SKM-1 (cell line): ENCODE data around the gene TMPRSS5.
"Not testable (repeated sequence)": the region's sequence is repeated elsewhere in the genome, so short reads cannot be mapped to it uniquely, and the experiment has no call there.

Experiments
- DNase-seq: peaks from one replicate; lab custom pipeline; 2025; ENCODE audit not compliant: unreplicated experiment; lab: John Stamatoyannopoulos, UW

The TMPRSS5 gene

GRCh38 chr11:113705871-113706655 is at the start of gene TMPRSS5:
Gene TMPRSS5, minus strand, starts transcription at chr11:113706308. Its CDS starts 84 bp downstream, at chr11:113706224.
- no peak for DNase-seq

DNA sequence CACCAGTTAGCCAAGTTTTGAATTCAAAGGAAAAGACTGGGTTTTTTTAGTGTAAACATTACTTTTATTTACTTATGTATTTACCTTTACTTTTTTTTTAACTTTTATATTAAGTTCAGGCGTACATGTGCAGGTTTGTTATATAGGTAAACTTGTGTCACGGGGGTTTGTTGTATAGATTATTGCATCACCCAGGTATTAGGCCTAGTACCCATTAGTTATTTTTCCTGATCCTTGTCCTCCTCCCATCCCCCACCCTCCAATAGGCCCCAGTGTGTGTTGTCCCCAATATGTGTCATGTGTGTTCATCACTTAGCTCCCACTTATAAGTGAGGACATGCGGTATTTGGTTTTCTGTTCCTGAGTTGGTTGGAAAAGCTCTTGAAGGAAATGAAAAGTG is 46.8 kb upstream of the TMPRSS5 start:
- no peak for DNase-seq

- no peak for DNase-seq
Measured at GRCh38 chr11:113736323-113736722, 30.2 kb upstream of the TMPRSS5 start.

DNA sequence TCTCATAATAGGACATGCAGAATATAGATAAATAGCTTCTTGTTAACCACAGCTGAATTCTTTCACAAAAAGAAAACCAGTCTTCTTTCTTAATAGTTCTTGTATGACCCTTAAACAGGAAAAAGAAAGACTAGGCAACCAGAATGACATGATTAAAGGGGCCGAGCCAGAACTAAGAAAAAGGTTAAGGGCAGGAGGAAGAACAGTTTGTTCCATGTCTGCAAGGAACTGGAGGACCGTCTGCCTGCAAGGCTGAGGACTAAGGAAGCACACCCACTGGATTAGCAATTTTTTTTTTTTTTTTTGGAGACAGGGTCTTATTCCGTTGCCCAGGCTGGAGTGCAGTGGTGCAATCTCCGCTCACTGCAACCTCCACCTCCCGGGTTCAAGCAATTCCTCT is 26.0 kb upstream of the TMPRSS5 start:
- DNase-seq, result no peak

- DNase-seq, result no peak
Measured at GRCh38 chr11:113730887-113731726, 25.0 kb upstream of the TMPRSS5 start.

- no peak for DNase-seq
Measured at GRCh38 chr11:113729456-113729855, 23.3 kb upstream of the TMPRSS5 start.

GRCh38 chr11:113728814-113729213 is 22.7 kb upstream of the TMPRSS5 start:
- peak; percentile 10 for DNase-seq

DNA sequence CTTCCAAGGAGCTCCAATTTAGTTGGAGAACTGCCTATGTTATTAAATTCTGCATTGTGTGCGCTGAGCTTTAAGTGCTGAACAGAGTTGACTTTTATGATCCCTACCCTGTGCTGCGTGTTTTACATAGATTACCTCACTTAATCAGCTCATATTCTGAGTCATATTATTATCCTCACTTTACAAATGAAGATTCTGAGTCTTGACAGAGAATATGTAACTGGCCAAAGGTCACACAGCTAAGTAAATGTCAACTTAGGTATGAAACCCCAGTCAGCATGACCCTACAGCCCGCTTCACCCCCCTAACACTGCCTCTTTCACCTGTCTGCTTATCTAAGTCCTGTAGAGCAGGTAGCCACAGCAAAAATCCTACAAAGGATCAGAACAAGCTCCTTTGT is 19.8 kb upstream of the TMPRSS5 start:
- no peak for DNase-seq

GRCh38 chr11:113725407-113725806 is 19.3 kb upstream of the TMPRSS5 start:
- no peak for DNase-seq

GRCh38 chr11:113724778-113725177 is 18.7 kb upstream of the TMPRSS5 start:
- no peak for DNase-seq

GRCh38 chr11:113723787-113724186 is 17.7 kb upstream of the TMPRSS5 start:
- no peak for DNase-seq

- no peak for DNase-seq
Measured at GRCh38 chr11:113722934-113723333, 16.8 kb upstream of the TMPRSS5 start.

DNA sequence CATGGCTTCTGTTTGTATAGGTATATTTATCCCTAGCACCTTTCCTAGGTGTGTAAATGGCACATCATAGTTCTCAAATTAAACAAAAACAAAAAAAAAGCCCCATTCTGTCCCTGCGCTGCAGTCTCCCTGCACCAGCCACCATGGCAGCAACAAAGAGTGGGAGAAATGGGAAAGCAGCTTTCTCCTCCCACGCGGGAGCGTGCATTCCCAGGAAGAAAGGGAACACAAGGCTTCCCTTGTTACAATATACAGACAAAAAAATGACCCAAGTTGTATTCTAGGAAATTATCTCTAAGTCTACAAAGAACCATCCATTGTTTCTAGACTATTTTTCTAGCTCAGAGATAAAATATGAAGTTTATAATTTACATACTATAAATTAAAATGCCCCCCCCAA is 16.1 kb upstream of the TMPRSS5 start:
- no peak for DNase-seq

GRCh38 chr11:113721462-113722066 is 15.5 kb upstream of the TMPRSS5 start:
- no peak for DNase-seq

DNA sequence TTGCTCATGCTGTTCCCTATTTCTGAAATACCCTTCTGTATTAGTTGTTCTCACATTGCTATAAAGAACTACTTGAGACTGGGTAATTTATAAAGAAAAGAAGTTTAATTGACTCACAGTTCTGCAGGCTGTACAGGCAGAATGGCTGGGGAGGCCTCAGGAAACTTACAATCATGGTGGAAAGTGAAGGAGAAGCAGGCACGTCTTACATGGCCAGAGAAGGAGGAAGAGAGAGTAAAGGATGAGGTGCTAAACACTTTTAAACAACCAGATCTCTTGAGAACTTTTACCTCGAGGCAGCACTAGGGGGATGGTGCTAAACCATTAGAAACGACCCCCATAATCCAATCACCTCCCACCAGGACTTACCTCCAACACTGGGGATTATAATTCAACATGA is 14.4 kb upstream of the TMPRSS5 start:
- DNase-seq, result not testable (repeated sequence)

DNA sequence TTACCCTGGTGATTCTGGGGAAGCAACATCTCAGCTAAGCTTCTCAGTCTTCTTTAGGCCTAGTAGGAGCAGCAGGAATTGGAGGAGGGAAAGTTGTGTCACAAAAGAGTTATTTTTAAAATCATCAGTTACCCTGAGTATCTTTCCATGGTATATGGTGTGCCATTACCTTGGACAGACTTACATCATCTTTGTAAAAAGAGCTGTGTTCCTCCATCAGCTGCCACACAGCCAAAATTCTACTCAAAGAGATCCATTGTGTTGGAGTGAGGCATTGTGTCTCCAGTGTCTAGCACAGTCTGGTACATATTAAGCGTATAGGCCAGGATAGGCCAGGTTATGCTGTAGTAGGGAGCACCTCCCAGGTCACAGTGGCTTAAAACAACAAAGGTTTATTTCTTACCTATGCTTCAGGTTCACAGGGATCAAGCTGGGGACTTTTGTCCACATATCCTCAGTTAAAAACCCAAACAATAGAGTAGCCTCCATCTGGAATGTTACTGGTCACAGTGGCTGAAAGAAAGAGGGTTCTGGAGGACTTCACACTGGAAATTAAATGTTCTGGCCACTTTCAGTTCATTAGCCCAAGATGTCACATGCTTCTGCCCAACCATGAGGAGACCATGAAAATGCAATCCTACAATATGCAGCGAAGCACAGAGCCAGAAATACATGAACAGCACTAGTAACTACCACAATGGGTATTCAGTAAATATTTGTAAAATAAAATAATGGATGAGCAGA is 9.9 kb upstream of the TMPRSS5 start:
- DNase-seq, result no peak

- DNase-seq, result no peak
Measured at GRCh38 chr11:113715273-113715672, 9.2 kb upstream of the TMPRSS5 start.

DNA sequence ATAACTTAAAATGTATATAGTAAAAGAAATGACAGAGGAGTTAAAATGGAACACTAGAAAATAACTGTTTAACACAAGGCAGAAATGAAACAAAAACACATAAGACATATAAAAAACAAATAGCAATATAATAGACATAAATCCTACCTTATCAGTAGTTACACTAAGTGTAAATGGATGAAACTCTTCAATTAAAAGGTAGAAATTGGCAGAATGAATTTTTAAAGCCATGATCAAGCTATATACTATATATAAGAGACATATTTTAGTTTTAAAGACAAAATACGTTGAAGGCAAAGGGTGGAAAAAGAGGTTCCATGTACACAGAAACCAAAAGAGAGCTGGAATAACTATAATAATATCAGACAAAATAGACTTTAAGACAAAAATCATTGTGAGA is 4.9 kb upstream of the TMPRSS5 start:
- no peak for DNase-seq

DNA sequence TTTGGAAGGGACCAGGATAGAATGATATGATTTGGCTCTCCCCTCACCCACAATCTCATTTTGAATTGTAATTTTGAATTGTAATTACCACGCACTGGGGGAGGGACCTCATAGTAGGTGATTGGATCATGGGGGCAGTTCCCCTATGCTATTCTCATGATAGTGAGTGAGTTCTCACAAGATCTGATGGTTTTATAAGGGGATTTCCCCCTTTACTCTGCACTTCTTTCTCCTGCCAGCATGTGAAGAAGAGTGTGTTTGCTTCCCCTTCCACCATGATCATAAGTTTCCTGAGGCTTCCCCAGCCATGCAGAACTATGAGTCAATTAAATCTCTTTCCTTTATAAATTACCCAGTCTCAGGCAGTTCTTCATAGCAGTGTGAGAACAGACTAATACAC is 2.6 kb downstream of the TMPRSS5 start:
- not testable (repeated sequence) for DNase-seq

- DNase-seq, result no peak
Measured at GRCh38 chr11:113701491-113701890, 4.6 kb downstream of the TMPRSS5 start.

DNA sequence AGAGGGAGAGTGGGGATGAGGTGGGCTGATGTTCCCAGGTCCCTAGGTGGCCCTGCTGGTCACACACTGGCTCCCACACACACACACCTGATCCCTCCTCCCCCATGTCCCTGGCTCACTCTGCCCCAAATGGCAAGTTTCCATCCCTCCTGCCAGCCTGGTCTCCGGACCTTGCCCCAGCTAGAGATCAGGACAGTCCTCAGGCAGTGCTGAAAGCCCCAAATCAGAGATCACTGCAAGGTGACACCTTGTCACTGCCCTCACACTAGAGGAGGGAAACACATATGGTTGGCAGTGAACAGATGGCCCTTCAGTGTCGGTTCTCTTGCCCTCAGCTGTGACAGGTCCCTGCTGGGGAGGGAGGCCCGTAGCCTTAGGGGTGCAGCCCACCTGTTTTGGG is 7.6 kb downstream of the TMPRSS5 start:
- no peak for DNase-seq
